GM21367 (cell line): ENCODE results near the gene VWDE.

Source experiments
- ATAC-seq: cut with Tn5 transposase; IDR thresholded peaks from one replicate; pipeline ENCODE4 v1.9.1; 2021; ENCODE audit not compliant: unreplicated experiment

Gene VWDE

DNA sequence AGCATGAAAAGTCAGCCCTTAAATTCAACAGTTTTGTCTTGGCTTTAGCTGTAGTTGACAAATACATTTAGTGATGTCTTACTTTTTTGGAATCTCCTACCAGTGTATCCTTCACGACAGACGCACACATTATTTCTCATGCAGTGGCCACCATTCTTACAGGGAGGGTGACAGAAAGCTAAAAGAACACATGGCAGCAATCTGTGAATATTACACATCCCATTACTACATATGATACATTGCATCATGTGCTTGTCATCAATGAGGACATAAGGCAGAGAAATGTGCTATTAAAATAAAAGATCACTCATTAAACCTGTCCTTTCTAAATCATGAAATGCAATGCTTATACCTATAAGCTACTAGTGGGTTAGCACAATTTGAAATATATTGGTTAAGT is 66.6 kb downstream of the VWDE start:
- ATAC-seq: no peak

DNA sequence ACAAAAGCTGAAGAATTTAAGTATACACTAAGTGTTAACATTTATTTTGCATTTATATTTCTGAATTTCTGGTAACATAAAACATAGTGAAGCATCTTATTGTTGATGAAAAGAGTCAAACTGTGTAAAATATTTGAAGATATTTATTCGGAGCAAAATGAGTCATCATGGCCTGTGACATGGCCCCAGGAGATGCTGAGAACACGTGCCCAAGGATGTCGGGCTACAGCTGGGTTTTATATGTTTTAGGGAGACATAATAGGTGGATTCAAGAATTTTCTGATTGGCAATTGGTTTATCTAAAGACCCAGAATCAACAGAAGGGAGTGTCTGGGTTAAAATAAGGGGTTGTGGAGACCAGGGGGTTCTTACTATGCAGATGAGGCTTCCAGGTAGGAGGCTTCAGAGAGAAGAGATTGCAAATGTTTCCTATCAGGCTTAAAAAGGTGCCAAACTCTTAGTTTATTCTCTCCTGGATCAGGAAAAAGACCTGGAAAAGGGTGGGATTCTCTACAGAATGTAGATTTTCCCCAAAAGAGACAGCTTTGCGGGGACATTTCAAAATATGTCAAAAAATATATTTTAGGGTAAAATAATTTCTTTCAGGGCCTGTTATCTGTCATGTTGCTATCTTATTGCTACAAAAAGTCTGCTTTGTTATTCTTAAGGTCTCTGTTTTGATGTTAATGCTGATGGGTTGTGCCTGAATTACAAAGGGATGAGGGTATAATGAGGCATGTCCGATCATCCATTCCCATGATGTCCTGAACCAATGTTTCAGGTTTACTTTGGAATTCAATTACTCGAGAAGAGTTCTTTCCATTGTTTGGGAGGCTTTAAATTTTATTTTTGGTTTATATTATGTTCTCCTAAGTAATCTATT is 74.5 kb downstream of the VWDE start:
- no peak for ATAC-seq

- ATAC-seq: no peak
Observed at GRCh38 chr7:12327922-12328321, 75.7 kb downstream of the VWDE start.

GRCh38 chr7:12325646-12326045 is 78.0 kb downstream of the VWDE start:
- ATAC-seq: no peak

DNA sequence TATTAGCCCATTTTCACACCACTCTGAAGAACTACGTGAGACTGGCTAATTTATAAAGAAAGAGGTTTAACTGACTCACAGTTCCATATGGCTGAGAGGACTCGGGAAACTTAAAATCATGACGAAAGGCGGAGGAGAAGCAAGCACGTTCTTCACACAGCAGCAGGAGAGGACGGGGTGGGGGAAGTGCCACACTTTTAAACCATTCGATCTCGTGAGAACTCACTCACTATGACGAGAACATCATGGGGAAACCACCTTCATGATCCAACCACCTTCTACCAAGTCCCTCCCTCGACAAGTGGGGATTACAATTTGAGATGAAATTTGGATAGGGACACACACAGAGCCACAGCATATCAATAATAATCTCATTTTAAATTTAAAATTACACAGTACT is 80.2 kb downstream of the VWDE start:
- no peak for ATAC-seq

DNA sequence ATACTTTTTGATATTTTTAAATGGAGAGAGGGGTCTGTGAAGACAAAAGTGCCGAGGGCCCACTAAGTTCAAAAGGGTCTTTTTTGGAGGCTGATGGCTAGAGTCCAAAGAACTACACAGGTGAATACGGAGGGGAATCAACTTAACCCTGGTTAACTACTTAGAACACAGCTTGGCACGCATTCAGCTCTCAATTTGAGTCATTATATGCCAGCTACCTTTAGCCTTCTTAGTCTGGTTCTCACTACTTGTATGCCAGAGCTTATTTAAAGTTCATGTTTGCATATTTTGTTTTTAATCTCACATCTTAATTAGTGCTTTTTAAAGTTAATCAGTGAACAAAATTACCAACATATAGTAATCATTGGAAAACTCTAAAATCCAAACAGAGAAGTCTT is 80.8 kb downstream of the VWDE start:
- no peak for ATAC-seq

DNA sequence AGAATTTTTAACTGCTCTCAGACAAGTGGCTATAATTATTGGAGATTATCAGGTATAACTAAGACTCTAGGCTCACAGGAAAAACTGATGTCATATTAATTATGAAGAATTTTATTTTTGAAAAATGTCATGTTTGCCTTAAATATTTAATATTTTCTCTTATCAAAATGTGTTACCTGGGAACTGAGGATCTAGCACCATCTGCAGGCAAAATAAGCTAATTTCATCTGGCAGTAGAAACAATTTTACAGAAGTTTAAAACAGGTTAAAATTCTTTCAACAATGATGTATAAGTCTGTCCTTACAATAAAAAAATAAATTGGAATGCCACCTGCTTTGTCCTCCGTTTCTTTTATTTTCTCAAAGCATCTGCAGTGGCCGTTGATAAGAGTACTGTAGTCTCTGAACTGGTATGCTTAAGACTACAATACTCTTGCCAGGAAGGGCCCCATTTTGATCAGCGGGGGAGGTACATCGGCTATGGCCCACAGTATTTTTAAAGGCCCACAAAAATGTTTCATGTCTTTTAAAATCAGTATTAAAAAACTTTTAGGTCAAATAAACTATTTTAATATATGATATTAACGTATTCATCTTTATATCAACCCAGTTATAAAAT is 81.3 kb downstream of the VWDE start:
- ATAC-seq: no peak

- ATAC-seq: no peak
Observed at GRCh38 chr7:12320987-12321647, 82.5 kb downstream of the VWDE start.

GRCh38 chr7:12320241-12320986 is 83.3 kb downstream of the VWDE start:
- ATAC-seq: no peak

GRCh38 chr7:12317675-12318074 is 86.0 kb downstream of the VWDE start:
- ATAC-seq: no peak

GRCh38 chr7:12316925-12317324 is 86.7 kb downstream of the VWDE start:
- ATAC-seq: no peak

- no peak for ATAC-seq
Observed at GRCh38 chr7:12315049-12315448, 88.6 kb downstream of the VWDE start.

DNA sequence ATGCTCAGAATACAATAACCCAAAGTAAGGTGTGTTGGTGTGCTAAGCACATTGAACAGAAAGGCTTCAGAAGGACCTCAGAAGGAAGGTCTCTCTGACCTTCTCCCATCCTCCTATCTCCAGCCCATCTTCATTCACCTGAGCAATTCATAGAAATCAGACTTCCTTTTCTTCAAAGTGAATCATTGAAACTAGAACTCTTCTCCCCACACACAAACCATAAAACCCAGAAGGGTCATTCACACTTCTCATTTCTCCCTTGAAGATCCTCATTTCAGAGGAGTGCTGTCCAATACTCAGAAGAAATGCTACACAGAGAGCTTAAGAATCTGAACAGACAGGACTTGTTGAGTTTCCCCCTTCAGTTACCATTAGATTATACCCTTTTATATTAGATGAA is 89.5 kb downstream of the VWDE start:
- peak; percentile 66 for ATAC-seq

- ATAC-seq: no peak
Observed at GRCh38 chr7:12305502-12305901, 98.2 kb downstream of the VWDE start.

GRCh38 chr7:12303495-12303894 is 100.2 kb downstream of the VWDE start:
- no peak for ATAC-seq

DNA sequence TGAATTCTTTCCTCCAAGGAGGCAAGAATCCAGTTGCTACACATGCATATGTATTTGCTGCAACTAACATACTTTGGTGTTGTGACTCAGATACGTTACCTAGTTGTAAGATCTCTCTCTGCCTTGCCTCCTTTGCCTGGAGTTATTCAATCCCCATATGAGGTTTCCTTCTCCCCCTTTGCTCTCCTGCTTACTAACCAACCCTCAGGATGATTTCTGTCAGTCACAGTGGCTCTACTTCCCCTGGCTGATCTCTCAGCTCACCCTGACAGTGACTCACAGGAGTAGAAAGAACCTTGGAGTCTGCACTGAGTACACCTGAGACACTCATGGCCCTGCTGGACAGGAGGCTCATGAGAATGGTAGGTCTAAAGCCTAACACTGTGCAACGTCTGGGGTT is 100.6 kb downstream of the VWDE start:
- ATAC-seq: no peak

- ATAC-seq: no peak
Observed at GRCh38 chr7:12300415-12300814, 103.2 kb downstream of the VWDE start.

GRCh38 chr7:12299367-12299766 is 104.3 kb downstream of the VWDE start:
- no peak for ATAC-seq

DNA sequence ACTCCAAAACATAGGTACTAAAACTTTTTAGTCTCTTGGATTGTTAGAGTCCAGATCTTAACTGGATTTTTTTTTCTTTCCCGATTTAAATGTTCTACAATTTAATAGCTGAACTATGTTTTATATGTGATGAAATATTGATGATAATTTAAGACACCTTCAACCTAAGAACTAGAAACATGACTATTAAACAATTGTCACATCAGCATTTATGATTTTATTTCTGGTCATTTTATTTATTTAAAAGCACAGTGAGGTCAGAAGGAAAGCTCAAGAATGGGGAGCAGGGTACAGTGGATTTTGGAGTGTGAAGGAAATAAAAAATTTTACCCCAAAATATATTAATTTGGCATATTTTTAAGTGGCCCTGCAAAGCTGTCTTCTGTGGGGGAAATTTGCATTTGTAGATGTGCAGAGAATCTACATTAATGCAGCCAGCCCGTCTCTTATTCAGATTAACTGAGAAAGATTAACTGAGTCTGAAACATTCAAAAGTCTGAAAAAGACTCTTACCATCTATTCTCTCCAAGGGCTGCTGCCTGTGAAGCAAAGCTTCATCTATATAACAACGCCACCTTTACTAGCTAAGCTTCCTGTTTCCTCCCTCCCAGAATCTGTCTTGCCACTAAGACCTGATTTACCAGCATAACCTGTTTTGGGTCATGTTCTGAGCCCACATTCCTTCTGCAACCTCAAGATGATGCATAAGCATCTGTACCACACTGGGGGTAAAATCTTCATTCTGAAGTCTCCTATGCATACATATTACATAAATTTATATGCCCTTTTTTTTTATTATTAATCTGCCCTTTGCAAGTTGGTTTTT is 106.2 kb downstream of the VWDE start:
- no peak for ATAC-seq

DNA sequence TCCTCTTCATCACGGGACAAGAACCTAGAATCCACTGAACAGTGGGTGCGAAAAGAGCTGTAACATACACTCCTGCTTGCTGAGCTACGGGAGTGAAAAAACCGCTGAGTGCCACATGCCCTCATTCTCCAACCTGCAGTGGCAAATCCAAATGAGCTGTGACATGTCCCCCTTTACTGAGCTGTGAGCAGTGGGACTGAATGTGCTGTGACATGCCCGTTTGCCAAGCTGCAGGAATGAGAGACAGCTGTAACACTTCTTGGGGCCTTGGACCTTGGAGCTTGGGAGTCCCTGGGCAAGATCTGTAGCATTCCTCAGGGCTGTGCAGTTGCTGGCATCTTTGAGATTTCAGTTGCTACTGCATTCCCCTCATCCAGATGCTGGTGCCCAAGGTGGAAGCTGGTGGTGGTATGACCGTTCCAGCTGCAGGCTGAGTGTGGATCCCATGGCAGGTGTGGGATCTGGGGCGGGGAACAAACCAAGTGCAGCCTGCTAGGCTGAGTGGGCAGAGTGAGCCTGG is 107.6 kb downstream of the VWDE start:
- no peak for ATAC-seq
